Upper lobe of left lung (tissue), 4 donors: ENCODE results near the gene CDC27.

Source experiments
- EP300 ChIP-seq, 4 donors: sonication (generic); formaldehyde crosslinking; IDR thresholded peaks; one replicate each; pipeline ENCODE4 v1.5.1; 2017; ENCODE audit warnings: antibody characterized with exemption in 4 of 4, control low read depth in 2 of 4
- POLR2A ChIP-seq, 4 donors: fragments of 450-650 bp; IDR thresholded peaks; one replicate each; pipeline ENCODE4 v1.5.1; 2016 to 2017; ENCODE audit warnings: antibody characterized with exemption in 4 of 4, mild to moderate bottlenecking in 2 of 4

DNA sequence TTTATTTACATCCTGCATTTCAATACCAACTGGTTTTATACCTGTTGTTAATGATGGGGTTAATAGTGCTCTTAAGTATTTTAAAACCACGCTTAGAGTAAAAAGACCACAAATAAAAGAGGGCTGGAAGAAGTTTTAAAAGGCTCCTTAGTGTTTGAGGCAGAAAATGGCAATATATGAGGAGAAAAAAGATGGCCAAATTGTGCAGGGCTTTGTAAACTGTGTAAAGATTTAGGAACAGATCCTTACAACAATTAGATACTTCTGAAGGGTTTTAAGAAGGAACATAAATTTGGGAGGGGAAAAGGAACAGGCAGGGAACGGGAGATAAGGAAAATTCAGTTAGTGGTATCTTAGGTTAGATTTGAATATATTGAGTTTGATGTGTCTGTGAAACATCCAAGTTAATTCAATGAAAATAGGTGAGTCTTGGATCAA is 12.7 kb downstream of the CDC27 start:
- no peak for TF ChIP-seq POLR2A (IDR thresholded peaks at IDR 0.05)
- TF ChIP-seq EP300 (IDR thresholded peaks at IDR 0.05), result no peak
